Stimulated activated CD4-positive, alpha-beta T cell treated with anti-CD3 and anti-CD28 coated beads, TNF-alpha, amount 100 ng/mL, for 4 hours (primary cell): Measurements from ENCODE around the gene ARHGDIA.
A peak's percentile ranks its signal among the peaks of the same experiment; 100 is the strongest.

ENCODE experiments used
- DNase-seq, 3 experiments: peaks; one replicate each; pipeline ENCODE4 v3.0.0-alpha.2; 2020; ENCODE audit warnings: low read depth in 3 of 3

Gene ARHGDIA

GRCh38 chr17:81865358-81865732 lies 5.8 kb downstream of the ARHGDIA start:
- no peak for DNase-seq

GRCh38 chr17:81863833-81864768 lies 7.0 kb downstream of the ARHGDIA start:
- no peak for DNase-seq

GRCh38 chr17:81863123-81863675 lies 7.9 kb downstream of the ARHGDIA start:
- no peak for DNase-seq

- peak; percentile 98 to 99 (median 98) for DNase-seq
Observed at GRCh38 chr17:81860756-81861568, 10.2 kb downstream of the ARHGDIA start.

- DNase-seq, result peak in 1 of 3 experiments; percentile 85
Observed at GRCh38 chr17:81859906-81860755, 11.0 kb downstream of the ARHGDIA start, which contains the start of gene P4HB. P4HB (minus strand) TSS chr17:81860535; CDS start chr17:81860471, 64 bp downstream.

GRCh38 chr17:81858967-81859905 lies 11.9 kb downstream of the ARHGDIA start:
- DNase-seq, result no peak

- no peak for DNase-seq
Observed at GRCh38 chr17:81858170-81858966, 12.8 kb downstream of the ARHGDIA start.

- no peak for DNase-seq
Observed at GRCh38 chr17:81854974-81855774, 16.0 kb downstream of the ARHGDIA start.

- no peak for DNase-seq
Observed at GRCh38 chr17:81852237-81852636, 18.9 kb downstream of the ARHGDIA start.

GRCh38 chr17:81851423-81851822 lies 19.7 kb downstream of the ARHGDIA start:
- DNase-seq, result no peak

- DNase-seq, result no peak
Observed at GRCh38 chr17:81849457-81849856, 21.7 kb downstream of the ARHGDIA start.

GRCh38 chr17:81846743-81847689 lies 24.1 kb downstream of the ARHGDIA start:
- no peak for DNase-seq

- DNase-seq, result no peak
Observed at GRCh38 chr17:81845881-81846742, 25.0 kb downstream of the ARHGDIA start.

GRCh38 chr17:81845361-81845760 lies 25.8 kb downstream of the ARHGDIA start:
- no peak for DNase-seq

GRCh38 chr17:81844887-81845286 lies 26.2 kb downstream of the ARHGDIA start:
- DNase-seq, result no peak

- no peak for DNase-seq
Observed at GRCh38 chr17:81844327-81844851, 26.7 kb downstream of the ARHGDIA start.
